Neural cell (in vitro differentiated cells): ENCODE results near the gene UPK3BL2.
"Not testable (repeated sequence)": the region's sequence is repeated elsewhere in the genome, so short reads cannot be mapped to it uniquely, and the experiment has no call there.

Experiments
- EP300 ChIP-seq: fragments of 450-650 bp; conservative IDR thresholded peaks from 2 replicates; pipeline ENCODE4 v1.6.1; 2014; ENCODE audit warnings: antibody characterized with exemption, mild to moderate bottlenecking, moderate library complexity; ENCODE audit not compliant: poor library complexity, severe bottlenecking
- SMC3 ChIP-seq: fragments of 450-650 bp; conservative IDR thresholded peaks from 2 replicates; pipeline ENCODE4 v1.6.1; 2014; ENCODE audit warnings: antibody characterized with exemption, mild to moderate bottlenecking, moderate library complexity; ENCODE audit not compliant: poor library complexity
- TF ChIP-seq, protein P1 (sequence below): fragments of 450-650 bp; IDR thresholded peaks from 2 replicates; pipeline ENCODE4 v1.5.1; 2014; ENCODE audit warnings: antibody characterized with exemption, mild to moderate bottlenecking, moderate library complexity; ENCODE audit not compliant: poor library complexity, severe bottlenecking

DNA sequence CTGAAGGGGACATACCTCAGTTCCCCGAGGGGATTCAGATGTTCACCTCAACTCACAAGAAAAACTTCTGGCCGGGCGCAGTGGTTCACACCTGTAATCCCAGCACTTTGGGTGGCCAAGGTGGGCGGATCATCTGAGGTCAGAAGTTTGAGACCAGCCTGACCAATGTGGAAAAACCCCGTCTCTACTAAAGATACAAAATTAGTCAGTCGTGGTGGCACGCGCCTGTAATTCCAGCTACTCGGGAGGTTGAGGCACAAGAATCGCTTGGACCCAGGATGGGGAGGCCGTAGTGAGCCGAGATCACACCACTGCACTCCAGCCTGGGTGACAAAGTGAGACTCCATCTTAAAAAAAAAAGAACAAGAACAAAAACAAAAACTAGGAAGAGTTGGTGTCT lies 1.8 kb upstream of the UPK3BL2 start:
- TF ChIP-seq SMC3, EP300: not testable (repeated sequence)
- TF ChIP-seq, protein P1, sequence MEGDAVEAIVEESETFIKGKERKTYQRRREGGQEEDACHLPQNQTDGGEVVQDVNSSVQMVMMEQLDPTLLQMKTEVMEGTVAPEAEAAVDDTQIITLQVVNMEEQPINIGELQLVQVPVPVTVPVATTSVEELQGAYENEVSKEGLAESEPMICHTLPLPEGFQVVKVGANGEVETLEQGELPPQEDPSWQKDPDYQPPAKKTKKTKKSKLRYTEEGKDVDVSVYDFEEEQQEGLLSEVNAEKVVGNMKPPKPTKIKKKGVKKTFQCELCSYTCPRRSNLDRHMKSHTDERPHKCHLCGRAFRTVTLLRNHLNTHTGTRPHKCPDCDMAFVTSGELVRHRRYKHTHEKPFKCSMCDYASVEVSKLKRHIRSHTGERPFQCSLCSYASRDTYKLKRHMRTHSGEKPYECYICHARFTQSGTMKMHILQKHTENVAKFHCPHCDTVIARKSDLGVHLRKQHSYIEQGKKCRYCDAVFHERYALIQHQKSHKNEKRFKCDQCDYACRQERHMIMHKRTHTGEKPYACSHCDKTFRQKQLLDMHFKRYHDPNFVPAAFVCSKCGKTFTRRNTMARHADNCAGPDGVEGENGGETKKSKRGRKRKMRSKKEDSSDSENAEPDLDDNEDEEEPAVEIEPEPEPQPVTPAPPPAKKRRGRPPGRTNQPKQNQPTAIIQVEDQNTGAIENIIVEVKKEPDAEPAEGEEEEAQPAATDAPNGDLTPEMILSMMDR = not testable (repeated sequence)
